ENCODE measurements around the gene PGA3.
"Not testable (repeated sequence)": the region's sequence is repeated elsewhere in the genome, so short reads cannot be mapped to it uniquely, and the experiment has no call there.

The PGA3 gene

GRCh38 chr11:61194981-61195695, 8.2 kb upstream of the PGA3 start:
- Histone ChIP-seq H3K9ac (ENCODE audit: low read depth, low read length) (no peak overlapping the region), H3K27me3 (ENCODE audit: insufficient read depth, low read length) (no peaks in the 10 kb centered on the region), H3K9me3 (ENCODE audit: insufficient read depth, low read depth, low read length) (no peaks in the 10 kb centered on the region), H3K27ac (ENCODE audit: low read length) (no peak overlapping the region), H3K4me3 (ENCODE audit: low read length) (no peak overlapping the region), H3K36me3 (ENCODE audit: insufficient read depth, low read depth, low read length) (no peaks in the 10 kb centered on the region), H3K4me1 (ENCODE audit: insufficient read depth, low read length) (no peaks in the 10 kb centered on the region)

GRCh38 chr11:61195719-61196118, 7.6 kb upstream of the PGA3 start:
- no peaks in the 10 kb centered on the region for H3K36me3 ChIP-seq (ENCODE audit: insufficient read depth, low read depth, low read length)
- no peaks in the 10 kb centered on the region for H3K27me3 ChIP-seq (ENCODE audit: insufficient read depth, low read length)
- H3K9ac ChIP-seq (ENCODE audit: low read depth, low read length), result no peak overlapping the region
- no peak overlapping the region for H3K4me3 ChIP-seq (ENCODE audit: low read length)
- no peak overlapping the region for H3K27ac ChIP-seq (ENCODE audit: low read length)
- no peaks in the 10 kb centered on the region for H3K9me3 ChIP-seq (ENCODE audit: insufficient read depth, low read depth, low read length)
- H3K4me1 ChIP-seq (ENCODE audit: insufficient read depth, low read length), result no peaks in the 10 kb centered on the region

DNA sequence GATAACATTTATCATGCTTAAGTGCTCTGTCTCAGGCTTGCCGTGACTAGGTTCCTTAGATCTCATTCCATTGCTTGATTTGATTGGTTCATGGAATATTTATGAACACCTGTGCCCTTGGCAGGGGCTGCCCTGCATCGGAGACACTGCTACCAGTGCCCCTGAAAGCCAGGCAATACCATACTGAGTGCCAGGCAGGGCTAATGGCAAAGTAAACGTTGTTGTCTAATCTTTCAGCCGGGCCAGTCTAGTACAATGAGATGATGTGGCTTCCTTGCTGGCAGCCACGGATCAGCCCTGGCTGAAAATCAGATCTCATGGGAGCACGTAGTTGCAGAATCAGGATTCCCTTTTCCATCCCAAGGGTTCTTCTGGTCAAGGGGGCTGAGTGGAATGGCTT, 5.0 kb upstream of the PGA3 start:
- no peaks in the 10 kb centered on the region for H3K9me3 ChIP-seq (ENCODE audit: insufficient read depth, low read depth, low read length)
- H3K9ac ChIP-seq (ENCODE audit: low read depth, low read length), result no peak overlapping the region
- H3K4me1 ChIP-seq (ENCODE audit: insufficient read depth, low read length), result no peaks in the 10 kb centered on the region
- no peak overlapping the region for H3K27ac ChIP-seq (ENCODE audit: low read length)
- no peaks in the 10 kb centered on the region for H3K36me3 ChIP-seq (ENCODE audit: insufficient read depth, low read depth, low read length)
- no peaks in the 10 kb centered on the region for H3K27me3 ChIP-seq (ENCODE audit: insufficient read depth, low read length)
- H3K4me3 ChIP-seq (ENCODE audit: low read length), result no peak overlapping the region

GRCh38 chr11:61198948-61199523, 4.3 kb upstream of the PGA3 start:
- Histone ChIP-seq H3K9me3 (ENCODE audit: insufficient read depth, low read depth, low read length) (no peaks in the 10 kb centered on the region), H3K36me3 (ENCODE audit: insufficient read depth, low read depth, low read length) (no peaks in the 10 kb centered on the region), H3K27ac (ENCODE audit: low read length) (no peak overlapping the region), H3K4me3 (ENCODE audit: low read length) (no peak overlapping the region), H3K9ac (ENCODE audit: low read depth, low read length) (no peak overlapping the region), H3K27me3 (ENCODE audit: insufficient read depth, low read length) (no peaks in the 10 kb centered on the region), H3K4me1 (ENCODE audit: insufficient read depth, low read length) (no peaks in the 10 kb centered on the region)

GRCh38 chr11:61201476-61201875, 1.8 kb upstream of the PGA3 start:
- Histone ChIP-seq H3K9me3 (ENCODE audit: insufficient read depth, low read depth, low read length) (no peaks in the 10 kb centered on the region), H3K36me3 (ENCODE audit: insufficient read depth, low read depth, low read length) (no peaks in the 10 kb centered on the region), H3K4me3 (ENCODE audit: low read length) (no peak overlapping the region), H3K9ac (ENCODE audit: low read depth, low read length) (no peak overlapping the region), H3K27ac (ENCODE audit: low read length) (no peak overlapping the region), H3K27me3 (ENCODE audit: insufficient read depth, low read length) (no peaks in the 10 kb centered on the region), H3K4me1 (ENCODE audit: insufficient read depth, low read length) (no peaks in the 10 kb centered on the region)

DNA sequence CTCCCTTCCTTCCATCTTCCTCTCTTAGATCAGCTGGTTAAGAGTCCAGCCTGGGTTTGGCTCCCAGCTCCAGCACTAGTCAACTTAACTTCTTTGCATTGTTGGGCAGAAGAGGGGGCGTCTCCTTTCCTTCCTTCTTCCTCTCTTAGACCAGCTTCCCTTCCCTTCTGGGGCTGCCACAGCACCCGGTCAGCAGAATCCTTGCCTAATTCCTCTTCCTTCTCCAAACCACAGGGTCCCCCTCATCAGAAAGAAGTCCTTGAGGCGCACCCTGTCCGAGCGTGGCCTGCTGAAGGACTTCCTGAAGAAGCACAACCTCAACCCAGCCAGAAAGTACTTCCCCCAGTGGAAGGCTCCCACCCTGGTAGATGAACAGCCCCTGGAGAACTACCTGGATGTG, 558 bp downstream of the PGA3 start:
- not testable (repeated sequence) for H3K27me3 ChIP-seq (ENCODE audit: insufficient read depth, low read length)

GRCh38 chr11:61204502-61205059, 1.3 kb downstream of the PGA3 start:
- H3K9ac ChIP-seq (ENCODE audit: low read depth, low read length); H3K27me3 ChIP-seq (ENCODE audit: insufficient read depth, low read length); H3K9me3 ChIP-seq (ENCODE audit: insufficient read depth, low read depth, low read length); H3K27ac ChIP-seq (ENCODE audit: low read length); H3K36me3 ChIP-seq (ENCODE audit: insufficient read depth, low read depth, low read length); H3K4me3 ChIP-seq (ENCODE audit: low read length); H3K4me1 ChIP-seq (ENCODE audit: insufficient read depth, low read length): not testable (repeated sequence)

More for the DNA sequence above, 558 bp downstream of the PGA3 start:
- not testable (repeated sequence) for H3K27ac ChIP-seq (ENCODE audit: low read length); H3K36me3 ChIP-seq (ENCODE audit: insufficient read depth, low read depth, low read length); H3K4me1 ChIP-seq (ENCODE audit: insufficient read depth, low read length); H3K9me3 ChIP-seq (ENCODE audit: insufficient read depth, low read depth, low read length); H3K9ac ChIP-seq (ENCODE audit: low read depth, low read length); H3K4me3 ChIP-seq (ENCODE audit: low read length)

- not testable (repeated sequence) for H3K9me3 ChIP-seq (ENCODE audit: insufficient read depth, low read depth, low read length)
Observed at GRCh38 chr11:61207636-61208310, 4.5 kb downstream of the PGA3 start.

GRCh38 chr11:61210629-61211028, 7.3 kb downstream of the PGA3 start:
- not testable (repeated sequence) for H3K27me3 ChIP-seq (ENCODE audit: insufficient read depth, low read length); H3K9me3 ChIP-seq (ENCODE audit: insufficient read depth, low read depth, low read length); H3K4me3 ChIP-seq (ENCODE audit: low read length); H3K4me1 ChIP-seq (ENCODE audit: insufficient read depth, low read length); H3K9ac ChIP-seq (ENCODE audit: low read depth, low read length); H3K27ac ChIP-seq (ENCODE audit: low read length); H3K36me3 ChIP-seq (ENCODE audit: insufficient read depth, low read depth, low read length)

More at GRCh38 chr11:61207636-61208310, 4.5 kb downstream of the PGA3 start:
- H3K4me1 ChIP-seq (ENCODE audit: insufficient read depth, low read length); H3K27me3 ChIP-seq (ENCODE audit: insufficient read depth, low read length); H3K9ac ChIP-seq (ENCODE audit: low read depth, low read length); H3K27ac ChIP-seq (ENCODE audit: low read length); H3K4me3 ChIP-seq (ENCODE audit: low read length); H3K36me3 ChIP-seq (ENCODE audit: insufficient read depth, low read depth, low read length): not testable (repeated sequence)

DNA sequence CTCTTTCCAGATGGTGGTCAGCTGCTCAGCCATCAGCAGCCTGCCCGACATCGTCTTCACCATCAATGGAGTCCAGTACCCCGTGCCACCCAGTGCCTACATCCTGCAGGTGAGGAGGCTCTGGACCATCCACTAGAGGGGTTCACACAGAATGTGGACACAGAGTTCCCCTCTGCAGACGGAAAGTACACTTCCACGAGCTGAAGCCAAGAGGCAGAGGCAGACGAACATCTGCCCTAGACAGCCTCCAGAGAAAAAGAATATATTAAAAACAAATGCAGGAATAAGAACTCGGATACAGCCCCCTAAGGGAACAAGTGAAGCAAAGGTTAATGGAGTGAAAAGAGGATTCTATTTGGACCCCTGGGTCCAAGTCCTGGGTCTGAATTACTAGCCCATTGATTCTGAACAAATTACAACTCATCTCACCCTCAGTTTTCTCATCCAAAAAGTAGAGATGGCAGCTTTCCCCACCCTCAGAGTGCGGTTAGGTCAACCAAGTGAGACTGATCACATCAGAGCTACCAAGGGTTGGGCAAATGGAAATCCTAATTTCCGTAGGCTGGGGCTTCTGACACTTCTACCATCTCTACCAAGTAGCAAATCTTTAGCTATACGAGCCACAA, 8.1 kb downstream of the PGA3 start:
- not testable (repeated sequence) for H3K36me3 ChIP-seq (ENCODE audit: insufficient read depth, low read depth, low read length); H3K4me3 ChIP-seq (ENCODE audit: low read length); H3K27me3 ChIP-seq (ENCODE audit: insufficient read depth, low read length); H3K4me1 ChIP-seq (ENCODE audit: insufficient read depth, low read length); H3K9me3 ChIP-seq (ENCODE audit: insufficient read depth, low read depth, low read length); H3K9ac ChIP-seq (ENCODE audit: low read depth, low read length); H3K27ac ChIP-seq (ENCODE audit: low read length)

- not testable (repeated sequence) for H3K27ac ChIP-seq (ENCODE audit: low read length); H3K4me3 ChIP-seq (ENCODE audit: low read length); H3K4me1 ChIP-seq (ENCODE audit: insufficient read depth, low read length); H3K9ac ChIP-seq (ENCODE audit: low read depth, low read length); H3K9me3 ChIP-seq (ENCODE audit: insufficient read depth, low read depth, low read length); H3K27me3 ChIP-seq (ENCODE audit: insufficient read depth, low read length); H3K36me3 ChIP-seq (ENCODE audit: insufficient read depth, low read depth, low read length)
Observed at GRCh38 chr11:61212202-61212601, 8.9 kb downstream of the PGA3 start.
